Measurements from ENCODE around the gene RLN3. TPM values are rescaled to one million over a fixed set of nuclear protein-coding genes. Genes with fewer than 3 reads are reported as not detected.
"Not testable (repeated sequence)": the region's sequence is repeated elsewhere in the genome, so short reads cannot be mapped to it uniquely, and the experiment has no call there.

Gene RLN3
- total RNA-seq, 4 donors from 2014 or later = not detected

DNA sequence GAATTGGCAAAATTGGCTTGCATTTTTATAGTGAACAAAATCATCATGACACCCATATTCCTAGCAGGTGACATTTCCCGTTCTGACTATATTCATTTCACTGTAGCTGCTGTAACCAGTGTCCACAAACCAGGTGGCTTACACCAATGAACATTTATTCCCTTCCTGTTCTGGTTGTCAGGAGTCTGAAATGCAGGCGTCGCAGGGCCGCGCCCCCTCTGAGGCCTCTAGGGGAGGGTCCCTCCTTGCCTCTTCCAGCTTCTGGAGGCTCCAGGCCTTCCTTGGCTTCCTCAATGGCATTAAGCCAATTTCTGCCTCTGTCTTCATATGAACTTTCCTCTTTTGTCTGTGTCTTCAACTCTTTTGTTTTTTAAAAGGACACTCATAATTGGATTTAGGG, 6.5 kb upstream of the RLN3 start:
- no peak overlapping the region for H3K27ac ChIP-seq

GRCh38 chr19:14022469-14022868, 5.5 kb upstream of the RLN3 start:
- no peak for DNase-seq
- peaks cover 0 to 4% of the 10 kb centered on the region in 2 donors for H3K4me1 ChIP-seq
- intact Hi-C loops (cut with DNase I) = no loop called here
- H3K4me3 ChIP-seq (replicated peaks in 1 of 3) = no peak overlapping the region
- H3K9me3 ChIP-seq = no peaks in the 10 kb centered on the region
- H3K27ac ChIP-seq = no peak overlapping the region
- TF ChIP-seq POLR2A (IDR thresholded peaks at IDR 0.05) = no peak
- TF ChIP-seq, protein P1, sequence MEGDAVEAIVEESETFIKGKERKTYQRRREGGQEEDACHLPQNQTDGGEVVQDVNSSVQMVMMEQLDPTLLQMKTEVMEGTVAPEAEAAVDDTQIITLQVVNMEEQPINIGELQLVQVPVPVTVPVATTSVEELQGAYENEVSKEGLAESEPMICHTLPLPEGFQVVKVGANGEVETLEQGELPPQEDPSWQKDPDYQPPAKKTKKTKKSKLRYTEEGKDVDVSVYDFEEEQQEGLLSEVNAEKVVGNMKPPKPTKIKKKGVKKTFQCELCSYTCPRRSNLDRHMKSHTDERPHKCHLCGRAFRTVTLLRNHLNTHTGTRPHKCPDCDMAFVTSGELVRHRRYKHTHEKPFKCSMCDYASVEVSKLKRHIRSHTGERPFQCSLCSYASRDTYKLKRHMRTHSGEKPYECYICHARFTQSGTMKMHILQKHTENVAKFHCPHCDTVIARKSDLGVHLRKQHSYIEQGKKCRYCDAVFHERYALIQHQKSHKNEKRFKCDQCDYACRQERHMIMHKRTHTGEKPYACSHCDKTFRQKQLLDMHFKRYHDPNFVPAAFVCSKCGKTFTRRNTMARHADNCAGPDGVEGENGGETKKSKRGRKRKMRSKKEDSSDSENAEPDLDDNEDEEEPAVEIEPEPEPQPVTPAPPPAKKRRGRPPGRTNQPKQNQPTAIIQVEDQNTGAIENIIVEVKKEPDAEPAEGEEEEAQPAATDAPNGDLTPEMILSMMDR (IDR thresholded peaks at IDR 0.05) = no peak
- H3K27me3 ChIP-seq = no peaks in the 10 kb centered on the region
- no peaks in the 10 kb centered on the region for H3K36me3 ChIP-seq
- WGBS, 2 donors = 67 to 74% methylated on average over 4 of the region's 4 CpGs

More for the DNA sequence above, 6.5 kb upstream of the RLN3 start:
- intact Hi-C loops (cut with DNase I) = no loop called here
- TF ChIP-seq POLR2A (IDR thresholded peaks at IDR 0.05) = no peak
- TF ChIP-seq, protein P1 (IDR thresholded peaks at IDR 0.05) = no peak
- DNase-seq = no peak
- H3K4me3 ChIP-seq (replicated peaks in 1 of 3) = no peak overlapping the region
- H3K4me1 ChIP-seq = peaks cover 0 to 4% of the 10 kb centered on the region in 2 donors
- H3K27me3 ChIP-seq = no peaks in the 10 kb centered on the region
- WGBS, 2 donors = 65 to 77% methylated on average over 5 of the region's 5 CpGs
- H3K9me3 ChIP-seq = no peaks in the 10 kb centered on the region
- no peaks in the 10 kb centered on the region for H3K36me3 ChIP-seq

DNA sequence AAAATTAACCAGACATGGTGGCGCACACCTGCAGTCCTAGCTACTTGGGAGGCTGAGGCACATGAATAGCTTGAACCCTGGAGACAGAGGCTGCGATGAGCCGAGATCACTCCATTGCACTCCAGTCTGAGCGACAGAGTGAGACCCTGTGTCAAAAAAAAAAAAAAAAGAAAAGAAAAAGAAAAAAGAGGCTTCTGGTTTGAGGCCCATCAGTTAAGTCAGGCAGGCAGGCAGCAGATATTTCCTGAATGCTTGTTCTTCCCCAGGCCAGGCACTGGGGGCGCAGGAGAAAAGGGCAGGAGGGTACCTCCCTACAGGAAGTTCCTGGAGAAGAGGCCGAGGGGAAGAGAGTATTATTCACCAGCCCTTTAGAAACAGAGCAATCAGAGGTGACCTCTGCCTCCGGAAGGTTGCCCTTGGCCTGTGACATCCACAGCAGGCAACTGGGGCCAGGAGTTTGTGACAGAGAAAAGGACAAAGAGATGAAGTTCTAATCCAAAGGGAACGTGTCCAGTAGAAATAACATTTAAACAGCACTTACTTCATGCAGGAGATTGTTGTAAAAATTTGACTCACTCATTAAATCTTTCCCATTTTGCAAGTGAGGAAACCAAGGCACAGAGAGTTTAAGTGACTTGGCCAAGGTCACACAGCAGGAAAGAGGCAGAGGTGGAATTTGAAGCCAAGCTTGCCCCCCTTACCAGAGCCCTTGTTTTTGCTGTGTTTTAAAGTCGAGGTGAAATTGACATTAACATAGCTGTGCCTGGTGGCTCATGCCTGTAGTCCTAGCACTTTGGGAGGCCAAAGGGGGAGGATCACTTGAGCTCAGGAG, 4.3 kb upstream of the RLN3 start:
- no peaks in the 10 kb centered on the region for H3K9me3 ChIP-seq
- no peak overlapping the region for H3K27ac ChIP-seq
- no peaks in the 10 kb centered on the region for H3K36me3 ChIP-seq
- intact Hi-C loops (cut with DNase I) = no loop called here
- peaks cover 0 to 4% of the 10 kb centered on the region in 2 donors for H3K4me1 ChIP-seq
- H3K4me3 ChIP-seq (replicated peaks in 1 of 3) = no peak overlapping the region
- peak; percentile 36 to 41 for DNase-seq
- 57 to 64% methylated on average over 9 of the region's 9 CpGs for WGBS, 2 donors
- no peaks in the 10 kb centered on the region for H3K27me3 ChIP-seq
- TF ChIP-seq, protein P1 (IDR thresholded peaks at IDR 0.05) = peak in 3 of 6 experiments; percentile 14 to 42 (median 40)
- TF ChIP-seq POLR2A (IDR thresholded peaks at IDR 0.05) = no peak

DNA sequence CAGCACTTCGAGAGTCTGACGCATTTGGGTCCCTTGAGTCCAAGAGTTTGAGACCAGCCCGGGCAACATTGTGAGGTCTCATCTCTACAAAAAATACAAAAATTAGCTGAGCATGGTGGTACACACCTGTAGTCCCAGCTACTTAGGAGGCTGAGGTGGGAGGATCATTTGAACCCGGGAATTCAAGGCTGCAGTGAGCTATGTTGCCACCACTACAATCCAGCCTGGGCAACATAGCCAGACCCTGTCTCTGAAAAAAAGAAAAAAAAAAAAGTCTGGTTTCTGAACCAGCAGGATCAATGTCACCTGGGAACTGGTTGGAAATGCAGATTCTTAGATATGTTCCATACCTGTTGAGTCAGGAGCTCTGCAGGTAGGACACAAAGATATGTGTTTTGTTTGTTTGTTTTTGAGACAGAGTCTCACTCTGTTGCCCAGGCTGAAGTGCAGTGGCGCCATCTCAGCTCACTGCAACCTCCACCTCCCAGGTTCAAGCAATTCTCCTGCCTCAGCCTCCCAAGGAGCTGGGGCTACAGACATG, 1.2 kb upstream of the RLN3 start:
- H3K9me3 ChIP-seq; H3K27me3 ChIP-seq; H3K4me3 ChIP-seq (replicated peaks in 1 of 3); H3K36me3 ChIP-seq; intact Hi-C loops (cut with DNase I); DNase-seq; H3K27ac ChIP-seq: not testable (repeated sequence)
- peaks cover 4 to 10% of the 10 kb centered on the region in 2 donors for H3K4me1 ChIP-seq
- WGBS, 2 donors = 91 to 98% methylated on average over 5 of the region's 5 CpGs

DNA sequence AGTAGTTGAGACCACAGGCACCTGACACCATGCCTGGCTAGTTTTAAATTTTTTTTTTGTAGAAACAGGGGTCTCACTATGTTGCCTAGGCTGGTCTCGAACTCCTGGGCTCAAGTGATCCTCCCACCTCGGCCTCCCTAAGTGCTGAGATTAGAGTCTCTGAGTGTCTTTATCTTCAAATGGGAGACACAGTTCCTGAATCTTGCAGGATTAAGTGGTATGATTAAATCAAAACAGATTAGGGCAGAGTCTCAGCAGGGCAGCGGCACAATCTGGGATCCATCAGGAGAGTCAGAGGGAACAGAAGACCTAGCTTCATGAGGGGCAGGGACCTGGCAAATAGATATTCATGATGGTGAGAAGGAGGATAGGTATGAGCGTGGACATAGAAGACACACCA, 953 bp downstream of the RLN3 start:
- DNase-seq = no peak
- Histone ChIP-seq H3K9me3 (no peaks in the 10 kb centered on the region), H3K4me3 (replicated peaks in 1 of 3) (no peak overlapping the region), H3K4me1 (peaks cover 7 to 9% of the 10 kb centered on the region in 2 donors), H3K27me3 (no peaks in the 10 kb centered on the region), H3K27ac (no peak overlapping the region), H3K36me3 (no peaks in the 10 kb centered on the region)
- intact Hi-C loops (cut with DNase I) = no loop called here
- WGBS, 2 donors = 76 to 86% methylated on average over 4 of the region's 4 CpGs
- TF ChIP-seq, protein P1 (IDR thresholded peaks at IDR 0.05) = no peak
- no peak for TF ChIP-seq POLR2A (IDR thresholded peaks at IDR 0.05)
